GM12872 (cell line): ENCODE measurements around the gene FBLIM1.

ENCODE experiments used
- TF ChIP-seq, protein P1 (sequence below): IDR thresholded peaks from 3 replicates; pipeline ENCODE4 v1.5.1; 2011; ENCODE audit warnings: low read depth, mild to moderate bottlenecking, low read length, moderate library complexity; ENCODE audit not compliant: insufficient read depth

Gene FBLIM1

DNA sequence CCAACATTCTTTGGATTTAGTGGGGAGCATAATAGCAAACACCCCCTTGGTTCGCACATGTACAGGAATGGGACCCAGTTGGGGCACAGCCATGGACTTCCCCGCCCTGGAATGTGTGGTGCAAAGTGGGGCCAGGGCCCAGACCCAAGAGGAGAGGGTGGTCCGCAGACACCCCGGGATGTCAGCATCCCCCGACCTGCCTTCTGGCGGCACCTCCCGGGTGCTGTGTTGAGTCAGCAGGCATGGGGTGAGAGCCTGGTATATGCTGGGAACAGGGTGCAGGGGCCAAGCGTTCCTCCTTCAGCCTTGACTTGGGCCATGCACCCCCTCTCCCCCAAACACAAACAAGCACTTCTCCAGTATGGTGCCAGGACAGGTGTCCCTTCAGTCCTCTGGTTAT is 27.1 kb downstream of the FBLIM1 start:
- TF ChIP-seq, protein P1, sequence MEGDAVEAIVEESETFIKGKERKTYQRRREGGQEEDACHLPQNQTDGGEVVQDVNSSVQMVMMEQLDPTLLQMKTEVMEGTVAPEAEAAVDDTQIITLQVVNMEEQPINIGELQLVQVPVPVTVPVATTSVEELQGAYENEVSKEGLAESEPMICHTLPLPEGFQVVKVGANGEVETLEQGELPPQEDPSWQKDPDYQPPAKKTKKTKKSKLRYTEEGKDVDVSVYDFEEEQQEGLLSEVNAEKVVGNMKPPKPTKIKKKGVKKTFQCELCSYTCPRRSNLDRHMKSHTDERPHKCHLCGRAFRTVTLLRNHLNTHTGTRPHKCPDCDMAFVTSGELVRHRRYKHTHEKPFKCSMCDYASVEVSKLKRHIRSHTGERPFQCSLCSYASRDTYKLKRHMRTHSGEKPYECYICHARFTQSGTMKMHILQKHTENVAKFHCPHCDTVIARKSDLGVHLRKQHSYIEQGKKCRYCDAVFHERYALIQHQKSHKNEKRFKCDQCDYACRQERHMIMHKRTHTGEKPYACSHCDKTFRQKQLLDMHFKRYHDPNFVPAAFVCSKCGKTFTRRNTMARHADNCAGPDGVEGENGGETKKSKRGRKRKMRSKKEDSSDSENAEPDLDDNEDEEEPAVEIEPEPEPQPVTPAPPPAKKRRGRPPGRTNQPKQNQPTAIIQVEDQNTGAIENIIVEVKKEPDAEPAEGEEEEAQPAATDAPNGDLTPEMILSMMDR = no peak

DNA sequence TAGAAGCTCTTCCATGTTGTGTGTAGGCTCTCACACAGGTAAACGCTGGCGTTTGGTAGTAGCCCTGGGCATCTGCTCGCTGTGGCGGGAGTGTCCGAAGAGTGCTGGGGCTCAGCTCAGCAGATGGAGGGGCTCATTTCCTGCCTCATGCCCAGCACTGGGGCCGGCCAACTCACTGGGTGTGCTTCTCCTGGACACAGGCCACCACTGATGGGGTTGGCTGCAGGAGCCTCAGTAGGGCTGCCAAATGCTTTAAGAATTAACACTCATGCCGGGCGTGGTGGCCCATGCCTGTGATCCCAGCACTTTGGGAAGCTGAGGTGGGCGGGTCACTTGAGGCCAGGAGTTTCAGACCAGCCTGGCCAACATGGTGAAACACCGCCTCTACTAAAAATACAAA is 28.0 kb downstream of the FBLIM1 start:
- TF ChIP-seq, protein P1 = no peak

DNA sequence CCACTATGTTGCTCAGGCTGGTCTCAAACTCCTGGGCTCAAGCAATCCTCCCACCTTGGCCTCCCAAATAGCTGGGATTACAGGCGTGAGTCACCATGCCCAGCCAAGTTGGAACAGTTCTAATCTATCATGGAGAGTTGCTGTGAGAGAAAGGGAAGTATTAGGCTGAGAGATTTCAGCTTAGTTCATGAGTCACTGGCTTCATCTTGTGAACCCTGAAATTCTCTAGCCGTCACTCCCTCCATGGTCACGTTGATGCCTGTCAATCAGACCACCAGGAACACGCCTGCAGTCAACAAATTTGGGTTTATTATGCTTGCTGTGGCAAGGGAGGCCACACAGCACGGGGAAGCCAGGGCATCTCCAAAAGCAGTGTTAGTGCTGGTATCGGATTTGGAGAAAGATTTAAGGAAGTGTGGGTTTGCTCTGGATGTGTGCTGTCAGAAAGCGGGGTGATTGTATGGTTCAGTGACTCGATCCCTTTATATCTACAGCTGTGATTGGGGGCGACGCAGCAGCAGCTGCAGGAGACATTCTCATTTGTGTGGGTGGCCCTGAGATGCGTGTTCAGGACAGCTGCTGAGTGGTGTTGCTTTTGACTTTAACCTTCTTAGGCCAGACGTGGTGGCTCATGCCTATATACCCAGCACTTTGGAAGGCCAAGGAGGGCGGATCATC is 30.2 kb downstream of the FBLIM1 start:
- TF ChIP-seq, protein P1 = no peak

DNA sequence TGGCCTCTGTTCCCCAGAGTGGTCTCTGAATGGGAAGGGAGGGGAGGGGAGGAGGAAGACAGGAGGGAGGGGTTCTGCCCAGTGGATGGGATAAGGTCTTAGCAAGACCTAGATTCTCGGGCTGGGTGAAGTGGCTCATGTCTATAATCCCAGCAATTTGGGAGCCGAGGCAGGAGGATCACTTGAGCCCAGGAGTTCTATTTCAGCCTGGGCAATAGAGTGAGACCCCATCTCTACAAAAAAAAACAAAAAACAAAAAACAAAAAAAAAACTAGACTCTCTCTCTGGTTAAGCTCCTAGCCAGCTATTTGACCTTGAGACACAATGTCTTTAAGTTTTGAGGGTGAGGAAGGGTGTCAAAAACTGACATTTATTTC is 37.5 kb downstream of the FBLIM1 start:
- TF ChIP-seq, protein P1 = no peak

DNA sequence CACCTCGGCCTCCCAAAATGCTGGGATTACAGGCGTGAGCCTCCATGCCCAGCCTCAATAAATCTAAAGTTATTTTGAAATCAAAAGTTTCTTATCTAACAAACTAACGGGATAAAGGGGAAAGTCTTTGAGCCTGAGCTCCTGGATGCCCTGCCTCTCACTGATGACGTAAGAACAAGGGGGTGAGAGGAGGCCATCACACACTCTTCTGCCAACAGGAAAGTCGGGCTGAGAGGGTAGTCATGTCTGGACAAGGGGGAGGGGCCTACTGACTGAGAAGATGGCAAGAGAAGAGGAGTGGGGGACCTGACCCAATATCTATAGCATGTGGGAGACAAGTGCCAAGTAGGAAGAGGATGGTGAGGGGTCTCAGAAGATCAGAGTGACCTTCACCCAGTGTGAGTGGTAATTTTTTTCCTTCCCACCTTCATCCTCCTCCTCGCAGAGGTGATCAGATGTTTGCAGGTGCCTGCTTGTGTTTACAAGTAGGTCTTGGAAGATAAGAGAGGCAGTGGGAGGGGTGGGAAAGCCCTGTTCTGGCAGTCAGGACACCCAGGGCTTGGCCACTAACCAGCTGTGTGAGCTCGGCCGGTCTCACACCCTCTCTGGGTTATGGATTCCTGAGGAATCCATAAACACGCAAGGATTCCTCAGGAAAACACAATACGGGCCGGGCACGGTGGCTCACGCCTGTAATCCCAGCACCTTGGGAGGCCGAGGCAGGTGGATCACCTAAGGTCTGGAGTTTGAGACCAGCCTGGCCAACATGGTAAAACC is 39.2 kb downstream of the FBLIM1 start:
- TF ChIP-seq, protein P1 = no peak

DNA sequence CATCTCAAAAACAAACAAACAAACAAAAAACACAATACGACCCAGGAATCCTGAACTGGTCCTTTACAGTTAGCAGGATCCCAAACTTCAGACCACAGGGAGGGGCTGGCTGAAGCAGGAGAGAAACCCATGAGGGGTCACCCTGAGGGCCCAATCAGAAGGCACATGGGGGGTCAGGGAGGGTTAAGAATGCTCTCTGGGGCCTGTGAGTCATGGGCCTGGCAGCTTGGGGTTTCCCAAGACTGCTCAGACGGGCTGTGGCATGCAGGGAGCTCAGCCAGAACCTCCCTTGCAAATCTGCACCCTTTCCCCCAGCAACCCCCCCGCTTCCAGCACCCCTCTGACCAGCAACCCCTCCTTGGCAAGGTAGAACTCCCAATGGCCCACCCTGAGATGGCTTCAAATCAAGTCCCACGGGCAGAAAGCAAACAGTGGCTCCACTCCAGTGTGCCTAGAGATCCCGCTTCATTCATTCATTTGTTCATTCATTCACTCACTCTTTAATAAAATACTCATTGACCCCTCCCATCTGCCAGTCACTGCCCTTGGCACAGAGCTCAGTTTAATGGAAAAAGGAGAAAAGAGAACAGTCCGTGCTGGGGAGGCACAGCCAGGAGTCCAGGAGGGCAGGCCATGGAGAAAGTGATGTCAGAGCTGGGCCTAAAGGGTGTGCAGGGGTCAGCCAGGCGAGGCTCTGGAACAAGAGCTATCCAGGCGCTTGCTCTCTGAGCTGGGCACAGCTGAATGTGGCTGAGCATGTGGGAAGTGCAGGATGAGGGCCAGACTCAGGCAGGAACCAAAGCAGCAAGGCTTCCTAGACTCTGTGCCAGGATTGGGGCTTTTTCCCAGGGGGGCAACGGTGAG is 40.6 kb downstream of the FBLIM1 start:
- TF ChIP-seq, protein P1 = no peak
